Measurements from ENCODE around the gene HLA-B.
"Not testable (repeated sequence)": the region's sequence is repeated elsewhere in the genome, so short reads cannot be mapped to it uniquely, and the experiment has no call there.

The HLA-B gene

DNA sequence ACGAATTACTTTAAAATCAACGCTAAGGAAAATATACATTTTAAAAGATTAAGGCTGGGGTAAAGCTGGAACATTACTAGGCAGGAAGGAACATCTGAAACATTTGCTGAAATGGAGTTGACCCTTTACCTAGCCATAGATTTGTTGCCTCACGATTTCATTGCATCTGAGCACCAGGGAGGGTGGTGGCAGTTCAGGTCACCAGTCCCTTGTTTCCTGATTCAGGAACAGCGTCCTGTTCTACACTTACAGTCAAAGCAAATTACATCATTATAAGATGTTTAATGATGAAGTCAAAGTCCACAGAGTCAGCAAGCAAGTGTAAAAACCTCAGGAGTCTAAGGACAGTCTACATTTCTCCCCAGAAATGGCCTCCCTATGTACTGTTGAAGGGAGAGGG lies 37.4 kb upstream of the HLA-B start:
- Mint-ChIP-seq H3K36me3 (ENCODE audit: low read depth) (peaks cover 6% of the 10 kb centered on the region), H3K9me3 (no peaks in the 10 kb centered on the region), H3K4me1 (ENCODE audit: low read depth) (peaks cover 17% of the 10 kb centered on the region), H3K27me3 (no peaks in the 10 kb centered on the region), H3K4me3 (no peak overlapping the region), H3K27ac (no peak overlapping the region)
- DNase-seq = no peak

DNA sequence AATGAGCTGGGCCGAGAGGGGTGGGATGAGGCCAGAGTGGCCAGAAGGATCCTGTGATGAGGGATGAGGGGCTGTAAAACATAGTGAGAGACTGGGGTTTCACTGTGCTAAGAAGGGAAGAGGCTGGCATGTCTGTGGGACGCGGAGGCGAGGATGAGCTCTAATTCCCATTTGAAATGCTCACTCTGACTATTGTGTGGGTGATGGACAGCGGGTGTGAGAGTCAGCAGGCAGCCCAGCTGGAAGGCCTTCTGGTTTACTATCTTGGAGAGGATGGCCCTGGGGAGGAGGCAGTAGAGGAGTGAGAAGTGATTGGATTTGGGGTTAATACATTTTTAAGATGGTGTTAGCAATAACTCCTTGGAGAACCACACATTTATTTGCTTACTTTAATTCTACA lies 37.0 kb upstream of the HLA-B start:
- Mint-ChIP-seq H3K27me3 (no peaks in the 10 kb centered on the region), H3K27ac (no peak overlapping the region), H3K36me3 (ENCODE audit: low read depth) (peaks cover 6% of the 10 kb centered on the region), H3K4me1 (ENCODE audit: low read depth) (peaks cover 16% of the 10 kb centered on the region), H3K9me3 (no peaks in the 10 kb centered on the region), H3K4me3 (no peak overlapping the region)
- DNase-seq = no peak

DNA sequence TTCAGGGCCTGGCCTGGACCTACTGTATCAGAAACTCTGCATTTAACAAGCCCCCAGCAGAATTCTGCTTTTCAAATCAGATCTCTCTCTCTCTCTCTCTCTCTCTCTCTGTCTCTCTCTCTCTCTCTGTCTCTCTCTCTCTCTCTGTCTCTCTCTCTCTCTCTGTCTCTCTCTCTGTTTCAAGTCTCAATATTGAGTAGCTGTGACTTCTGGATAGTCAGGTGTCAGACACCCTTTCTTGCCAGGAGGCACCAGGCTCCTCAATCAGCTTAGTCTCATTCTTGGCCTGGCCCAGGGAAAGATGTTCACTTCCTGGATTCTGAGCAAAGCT lies 32.8 kb upstream of the HLA-B start:
- H3K36me3 Mint-ChIP-seq (ENCODE audit: low read depth); H3K27ac Mint-ChIP-seq: not testable (repeated sequence)

DNA sequence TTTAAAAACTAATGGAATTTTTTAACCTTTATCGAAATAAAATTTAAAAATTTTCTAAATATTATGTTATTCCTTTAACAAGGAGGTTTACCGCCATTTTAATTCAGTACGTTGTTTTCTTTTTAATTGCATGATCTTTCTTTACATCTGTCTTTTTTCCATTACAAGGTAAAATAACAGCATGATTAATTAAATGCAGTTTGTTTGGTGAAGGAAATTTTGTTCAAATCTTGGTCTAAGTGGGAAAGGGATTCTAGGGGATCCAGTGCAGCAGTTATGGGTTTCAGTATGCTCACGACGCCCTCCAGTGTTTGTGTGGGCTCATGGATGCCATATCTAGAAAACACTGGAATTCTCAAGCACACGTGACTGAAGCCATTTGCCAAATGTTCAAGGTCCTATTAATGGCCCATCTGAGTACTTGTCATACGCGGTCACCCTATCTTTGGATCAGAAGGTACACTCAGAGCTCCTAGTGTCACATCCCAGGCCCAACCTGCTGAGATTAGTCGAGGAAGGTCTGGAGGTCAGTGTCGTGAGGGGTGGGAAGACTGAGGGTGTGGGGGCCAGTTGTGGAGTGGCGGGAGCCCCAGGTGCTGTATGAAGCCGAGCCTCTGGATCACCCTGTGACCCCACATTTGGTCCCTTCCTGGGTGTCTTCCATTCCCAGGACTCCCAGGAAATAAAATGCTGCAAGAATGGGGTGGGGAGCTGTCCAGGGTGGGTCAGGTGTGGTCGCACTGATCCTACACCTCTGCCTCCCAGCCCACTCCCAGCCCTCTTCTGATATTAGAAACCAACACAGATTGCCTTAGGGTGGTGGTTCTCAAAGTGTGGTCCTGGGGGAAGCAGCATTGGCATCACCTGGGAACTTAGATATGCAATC lies 32.2 kb upstream of the HLA-B start:
- H3K27me3 Mint-ChIP-seq; H3K9me3 Mint-ChIP-seq; H3K36me3 Mint-ChIP-seq (ENCODE audit: low read depth); H3K4me1 Mint-ChIP-seq (ENCODE audit: low read depth); H3K27ac Mint-ChIP-seq; DNase-seq; H3K4me3 Mint-ChIP-seq: not testable (repeated sequence)

More for the DNA sequence above, 32.8 kb upstream of the HLA-B start:
- H3K4me1 Mint-ChIP-seq (ENCODE audit: low read depth); H3K4me3 Mint-ChIP-seq; DNase-seq; H3K9me3 Mint-ChIP-seq; H3K27me3 Mint-ChIP-seq: not testable (repeated sequence)

DNA sequence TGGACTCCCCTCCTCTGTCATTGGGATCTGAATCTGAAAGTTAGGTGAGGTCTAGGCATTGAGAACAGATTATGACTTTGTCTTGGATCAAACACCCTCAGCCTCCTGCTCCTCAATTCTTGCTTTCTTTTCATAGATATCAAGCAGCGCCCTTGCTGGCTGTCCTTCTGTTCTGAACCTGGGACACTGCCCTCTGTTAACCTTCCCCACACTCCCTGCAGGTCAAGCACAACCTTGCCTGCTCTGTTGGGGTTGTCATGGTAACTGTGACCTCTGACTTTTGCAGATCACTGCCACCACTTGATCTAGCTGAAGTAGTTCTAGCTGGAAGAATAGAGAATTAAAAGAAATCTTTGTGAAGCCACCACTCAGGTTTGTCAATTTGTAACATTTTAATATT lies 30.0 kb upstream of the HLA-B start:
- no peak overlapping the region for H3K4me3 Mint-ChIP-seq
- H3K36me3 Mint-ChIP-seq (ENCODE audit: low read depth) = no peaks in the 10 kb centered on the region
- H3K9me3 Mint-ChIP-seq = no peaks in the 10 kb centered on the region
- H3K4me1 Mint-ChIP-seq (ENCODE audit: low read depth) = peaks cover 6% of the 10 kb centered on the region
- DNase-seq = no peak
- H3K27me3 Mint-ChIP-seq = no peaks in the 10 kb centered on the region
- no peak overlapping the region for H3K27ac Mint-ChIP-seq

DNA sequence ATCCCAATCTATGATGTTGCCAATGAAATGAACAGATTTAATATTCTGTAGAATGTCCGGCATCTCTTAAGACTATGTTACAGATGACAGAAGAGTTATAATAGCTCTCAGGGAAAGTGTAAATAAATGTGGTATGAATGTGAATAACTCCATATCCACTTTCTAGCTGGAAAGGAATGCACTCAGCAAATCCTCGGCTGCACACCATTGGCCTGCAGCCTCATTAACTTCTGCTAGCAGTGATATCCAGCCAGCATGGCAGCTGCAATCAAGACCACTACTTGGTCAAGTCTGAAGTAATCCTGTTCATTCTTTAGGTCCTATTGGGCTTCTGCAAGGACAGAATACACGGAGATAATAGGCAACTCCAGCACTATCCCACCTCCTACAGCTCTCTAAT lies 29.1 kb upstream of the HLA-B start:
- no peaks in the 10 kb centered on the region for H3K36me3 Mint-ChIP-seq (ENCODE audit: low read depth)
- peaks cover 6% of the 10 kb centered on the region for H3K4me1 Mint-ChIP-seq (ENCODE audit: low read depth)
- H3K4me3 Mint-ChIP-seq = no peak overlapping the region
- H3K27me3 Mint-ChIP-seq = no peaks in the 10 kb centered on the region
- DNase-seq = no peak
- H3K9me3 Mint-ChIP-seq = no peaks in the 10 kb centered on the region
- H3K27ac Mint-ChIP-seq = no peak overlapping the region

DNA sequence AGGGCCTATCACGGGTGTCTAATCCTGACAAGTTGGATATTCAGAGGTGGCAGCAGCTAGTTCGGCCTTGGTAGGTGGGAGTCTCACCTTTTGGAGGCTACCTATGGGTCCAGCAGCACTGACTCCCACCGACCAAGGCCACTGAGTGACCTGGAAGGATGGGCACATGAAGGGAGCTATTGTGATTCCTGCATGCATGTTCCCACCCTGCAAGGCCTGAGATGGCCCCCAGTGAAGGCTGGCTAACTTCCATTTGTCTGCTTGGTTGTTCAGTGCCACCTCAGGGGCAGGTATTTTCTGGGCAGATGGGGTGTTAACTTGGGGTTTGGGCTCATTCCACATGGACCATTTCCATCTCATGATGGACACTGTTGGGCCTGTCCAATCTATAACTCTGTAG lies 28.1 kb upstream of the HLA-B start:
- Mint-ChIP-seq H3K27me3 (peaks cover 2% of the 10 kb centered on the region), H3K4me3 (no peak overlapping the region), H3K27ac (no peak overlapping the region), H3K36me3 (ENCODE audit: low read depth) (no peaks in the 10 kb centered on the region), H3K9me3 (no peaks in the 10 kb centered on the region), H3K4me1 (ENCODE audit: low read depth) (peaks cover 6% of the 10 kb centered on the region)
- DNase-seq = no peak

DNA sequence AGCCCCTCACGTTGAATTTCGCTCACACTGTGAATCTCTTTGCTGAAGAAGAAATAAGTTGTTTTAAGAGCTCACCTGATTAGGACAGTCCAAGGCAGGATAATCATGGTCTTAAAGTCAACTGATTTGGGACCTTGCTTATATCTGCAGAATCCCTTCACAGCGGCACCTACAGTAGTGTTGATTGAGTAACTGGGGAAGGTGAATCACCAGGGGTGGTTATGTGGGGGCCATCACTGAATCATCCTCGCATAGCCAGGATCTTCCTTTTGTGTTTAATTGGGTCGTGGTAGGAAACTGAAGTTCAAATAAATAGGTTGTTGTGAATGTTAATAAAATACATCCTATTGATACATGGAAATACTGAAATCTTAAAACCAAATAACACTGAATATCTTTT lies 26.2 kb upstream of the HLA-B start:
- no peak for DNase-seq
- no peaks in the 10 kb centered on the region for H3K9me3 Mint-ChIP-seq

DNA sequence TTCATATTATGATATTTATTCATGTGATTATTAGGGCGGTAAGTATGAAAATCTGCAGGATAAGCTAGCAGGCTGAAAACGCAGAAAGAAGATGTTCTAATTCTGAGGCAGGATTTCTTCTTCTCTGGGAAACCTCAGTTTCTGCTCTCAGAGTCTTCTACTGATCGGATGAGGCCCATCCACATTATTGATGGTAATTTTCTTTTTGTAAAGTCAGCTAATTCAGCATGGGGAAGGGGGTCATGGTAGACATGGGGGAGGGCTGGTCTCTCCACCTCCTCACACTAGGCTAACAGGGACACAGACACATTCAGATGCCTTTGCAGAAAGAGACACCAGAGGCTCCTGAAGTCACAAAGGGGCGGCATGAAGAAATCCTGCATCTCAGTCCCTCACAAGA lies 24.7 kb upstream of the HLA-B start:
- H3K36me3 Mint-ChIP-seq (ENCODE audit: low read depth) = no peaks in the 10 kb centered on the region
- H3K4me1 Mint-ChIP-seq (ENCODE audit: low read depth) = peaks cover 6% of the 10 kb centered on the region
- no peaks in the 10 kb centered on the region for H3K9me3 Mint-ChIP-seq
- no peak overlapping the region for H3K27ac Mint-ChIP-seq
- no peak overlapping the region for H3K4me3 Mint-ChIP-seq
- H3K27me3 Mint-ChIP-seq = peaks cover 19% of the 10 kb centered on the region
- DNase-seq = no peak

More for the DNA sequence above, 26.2 kb upstream of the HLA-B start:
- peaks cover 14% of the 10 kb centered on the region for H3K27me3 Mint-ChIP-seq
- peaks cover 6% of the 10 kb centered on the region for H3K4me1 Mint-ChIP-seq (ENCODE audit: low read depth)
- no peak overlapping the region for H3K4me3 Mint-ChIP-seq
- no peaks in the 10 kb centered on the region for H3K36me3 Mint-ChIP-seq (ENCODE audit: low read depth)
- H3K27ac Mint-ChIP-seq = no peak overlapping the region

DNA sequence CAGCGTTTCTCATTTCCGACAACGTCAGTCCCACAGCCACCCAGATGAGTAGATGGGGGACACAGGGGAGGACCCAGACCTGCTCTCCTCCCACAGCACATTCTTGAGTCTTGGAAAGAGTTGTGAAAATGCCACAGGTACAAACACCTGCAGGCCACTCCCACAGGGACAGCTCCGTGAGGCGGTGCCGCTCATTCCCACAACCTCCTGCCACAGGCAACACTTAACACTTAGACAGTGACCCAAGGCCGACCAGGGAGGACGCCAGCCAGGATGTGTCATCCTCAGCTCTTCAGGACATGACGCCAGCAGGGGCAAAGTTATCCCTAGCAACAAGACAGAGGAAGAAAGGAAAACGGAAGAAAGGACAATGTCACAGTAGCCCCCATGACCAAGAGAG lies 22.9 kb upstream of the HLA-B start:
- DNase-seq = no peak
- Mint-ChIP-seq H3K36me3 (ENCODE audit: low read depth) (no peaks in the 10 kb centered on the region), H3K27ac (no peak overlapping the region), H3K4me1 (ENCODE audit: low read depth) (peaks cover 6% of the 10 kb centered on the region), H3K4me3 (no peak overlapping the region), H3K27me3 (peaks cover 19% of the 10 kb centered on the region), H3K9me3 (no peaks in the 10 kb centered on the region)

DNA sequence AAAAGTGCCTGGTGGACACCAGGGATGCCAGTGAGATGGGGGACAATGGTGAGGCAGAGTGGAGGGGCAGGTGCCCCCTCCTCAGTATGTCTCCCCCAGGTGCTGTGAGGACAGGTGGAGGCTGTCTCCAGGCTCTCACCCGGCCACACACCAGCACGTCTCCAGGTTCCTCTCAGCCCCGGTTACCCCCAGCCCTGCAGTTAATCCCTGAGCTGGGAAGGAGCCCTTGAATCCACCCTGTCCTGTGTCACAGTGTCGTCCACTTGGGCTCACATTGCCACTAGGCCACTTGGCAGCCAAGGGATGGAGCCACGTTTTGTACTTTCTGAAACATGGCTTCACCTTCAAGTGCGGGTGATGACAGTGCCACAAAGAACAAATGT lies 21.7 kb upstream of the HLA-B start:
- Mint-ChIP-seq H3K4me1 (ENCODE audit: low read depth) (peaks cover 6% of the 10 kb centered on the region), H3K4me3 (no peak overlapping the region), H3K9me3 (no peaks in the 10 kb centered on the region), H3K27ac (no peak overlapping the region), H3K36me3 (ENCODE audit: low read depth) (no peaks in the 10 kb centered on the region), H3K27me3 (peaks cover 19% of the 10 kb centered on the region)
- DNase-seq = no peak

DNA sequence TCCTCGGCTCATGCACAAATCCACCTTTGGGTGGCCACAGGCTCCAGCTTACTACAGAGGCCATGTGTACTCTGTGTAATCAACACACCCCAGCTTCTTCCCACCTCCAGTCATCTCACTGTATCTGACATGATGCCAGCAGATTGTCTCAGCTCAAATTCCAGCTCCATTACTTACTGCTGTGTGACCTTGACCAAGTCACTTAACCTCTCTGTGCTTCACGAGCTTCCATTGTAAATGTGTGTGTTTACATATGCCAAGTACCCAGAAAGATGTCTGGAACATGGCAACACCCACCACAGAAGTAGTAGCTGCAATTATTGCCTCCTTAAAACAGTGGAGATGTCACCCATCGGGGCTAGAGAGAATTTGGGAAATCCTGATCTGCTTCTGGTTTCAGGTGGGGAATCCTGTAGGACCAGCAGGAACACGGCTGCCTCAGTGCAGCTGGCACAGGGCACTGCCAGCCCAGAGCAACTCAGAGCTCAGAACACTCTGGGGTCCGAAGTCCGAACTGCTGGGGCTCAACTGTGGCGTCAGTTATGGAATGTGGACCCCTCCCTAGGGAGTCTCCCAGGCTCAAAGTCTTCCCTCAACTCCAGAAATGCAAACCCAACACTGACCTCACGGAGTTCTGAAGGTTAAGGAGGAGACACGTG lies 21.2 kb upstream of the HLA-B start:
- H3K27ac Mint-ChIP-seq = no peak overlapping the region
- H3K36me3 Mint-ChIP-seq (ENCODE audit: low read depth) = no peaks in the 10 kb centered on the region
- DNase-seq = no peak
- H3K27me3 Mint-ChIP-seq = peaks cover 19% of the 10 kb centered on the region
- no peak overlapping the region for H3K4me3 Mint-ChIP-seq
- peaks cover 6% of the 10 kb centered on the region for H3K4me1 Mint-ChIP-seq (ENCODE audit: low read depth)
- H3K9me3 Mint-ChIP-seq = no peaks in the 10 kb centered on the region

DNA sequence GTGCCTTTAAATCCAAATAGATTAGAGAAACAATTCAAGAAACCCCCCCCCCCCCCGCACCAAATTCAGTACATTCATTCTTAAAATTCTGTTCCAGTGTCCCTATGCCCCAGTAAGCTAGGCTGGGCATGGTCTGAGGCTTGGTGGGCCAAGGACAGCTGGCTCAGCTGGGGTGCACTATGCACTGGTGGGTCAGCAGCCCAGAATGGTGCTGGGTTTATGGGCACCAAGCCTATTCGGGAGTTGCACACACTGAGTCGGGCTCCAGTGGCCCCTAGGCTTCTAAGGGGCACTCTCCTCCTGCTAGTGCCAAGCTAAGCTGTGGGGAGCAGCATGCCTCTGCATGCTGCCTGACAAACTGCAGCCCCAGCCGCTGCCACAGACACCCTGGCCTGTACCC lies 20.1 kb upstream of the HLA-B start:
- no peak overlapping the region for H3K27ac Mint-ChIP-seq
- H3K9me3 Mint-ChIP-seq = peaks cover 2% of the 10 kb centered on the region
- peaks cover 2% of the 10 kb centered on the region for H3K4me1 Mint-ChIP-seq (ENCODE audit: low read depth)
- DNase-seq = no peak
- H3K36me3 Mint-ChIP-seq (ENCODE audit: low read depth) = no peaks in the 10 kb centered on the region
- H3K4me3 Mint-ChIP-seq = no peak overlapping the region
- H3K27me3 Mint-ChIP-seq = peaks cover 19% of the 10 kb centered on the region

DNA sequence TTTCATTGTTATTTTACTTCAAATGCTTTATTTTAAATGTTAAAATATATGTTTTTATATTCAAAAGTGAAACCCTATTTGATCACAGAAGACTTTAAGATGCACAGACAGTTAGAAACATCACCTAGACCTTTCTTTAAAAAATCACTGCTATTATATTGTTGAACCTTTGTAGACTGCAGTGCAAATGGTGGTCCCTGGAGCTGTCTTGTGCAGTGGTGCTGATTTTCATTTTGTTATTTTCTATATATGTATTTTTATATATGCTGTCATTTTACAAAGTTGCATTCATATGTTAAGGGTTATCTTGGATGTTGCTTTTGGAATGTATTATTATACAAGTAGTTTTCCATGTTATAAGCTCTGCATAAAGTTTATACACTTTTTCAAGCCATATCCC lies 18.7 kb upstream of the HLA-B start:
- Mint-ChIP-seq H3K27ac (no peak overlapping the region), H3K4me1 (ENCODE audit: low read depth) (peaks cover 6% of the 10 kb centered on the region), H3K4me3 (no peak overlapping the region), H3K9me3 (peaks cover 4% of the 10 kb centered on the region), H3K27me3 (peaks cover 19% of the 10 kb centered on the region), H3K36me3 (ENCODE audit: low read depth) (no peaks in the 10 kb centered on the region)
- no peak for DNase-seq

DNA sequence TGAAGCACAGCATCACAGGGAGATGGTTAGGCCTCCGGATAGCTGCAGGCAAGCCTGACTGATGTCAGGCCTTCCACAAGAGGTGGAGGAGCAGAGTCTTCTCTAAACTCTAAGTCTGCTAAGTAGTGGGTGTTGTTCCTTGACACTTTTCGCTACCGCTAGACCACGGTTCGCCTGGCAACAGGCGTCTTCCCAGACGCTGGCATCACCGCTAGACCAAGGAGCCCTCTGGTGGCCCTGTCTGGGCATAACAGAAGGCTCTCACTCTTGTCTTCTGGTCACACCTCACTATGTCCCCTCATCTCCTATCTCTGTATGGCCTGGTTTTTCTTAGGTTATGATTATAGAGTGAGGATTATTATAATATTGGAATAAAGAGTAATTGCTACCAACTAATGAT lies 17.1 kb upstream of the HLA-B start:
- not testable (repeated sequence) for H3K27ac Mint-ChIP-seq; H3K4me3 Mint-ChIP-seq; H3K9me3 Mint-ChIP-seq; H3K36me3 Mint-ChIP-seq (ENCODE audit: low read depth); DNase-seq; H3K4me1 Mint-ChIP-seq (ENCODE audit: low read depth)
- H3K27me3 Mint-ChIP-seq = peaks cover 21% of the 10 kb centered on the region
